Neural progenitor cell (in vitro differentiated cells): ENCODE data around the gene DYSF. TPM values are rescaled to one million over a fixed set of nuclear protein-coding genes. Genes with fewer than 3 reads are reported as not detected.

Source experiments
- DNase-seq: peaks from one replicate; pipeline ENCODE4 v3.0.0-alpha.2; 2016; ENCODE audit warnings: low spot score
- H2AFZ ChIP-seq: fragments of 200-600 bp; sonication (generic); replicated peaks from 2 replicates; pipeline ENCODE4 v1.6.1; 2016; ENCODE audit warnings: antibody characterized with exemption
- H3F3A ChIP-seq: fragments of 200-600 bp; sonication (generic); 2 replicates; pipeline ENCODE4 v1.6.1; 2016; ENCODE audit warnings: antibody characterized with exemption, low read depth
- H3K27ac ChIP-seq: fragments of 200-600 bp; sonication (generic); 2 replicates; pipeline ENCODE4 v1.5.1; 2016; ENCODE audit warnings: mild to moderate bottlenecking
- H3K27me3 ChIP-seq: fragments of 200-600 bp; sonication (generic); 2 replicates; pipeline ENCODE4 v1.6.1; 2016; ENCODE audit warnings: mild to moderate bottlenecking, moderate library complexity
- H3K36me3 ChIP-seq: fragments of 200-600 bp; sonication (generic); 2 replicates; pipeline ENCODE4 v1.5.1; 2016
- H3K4me1 ChIP-seq: fragments of 200-600 bp; sonication (generic); 2 replicates; pipeline ENCODE4 v1.6.1; 2016; ENCODE audit warnings: mixed run types
- H3K4me2 ChIP-seq: fragments of 200-600 bp; sonication (generic); 2 replicates; pipeline ENCODE4 v1.6.1; 2016
- H3K4me3 ChIP-seq: fragments of 200-600 bp; sonication (generic); 2 replicates; pipeline ENCODE4 v1.5.1; 2016
- H3K79me2 ChIP-seq: fragments of 200-600 bp; sonication (generic); 2 replicates; pipeline ENCODE4 v1.6.1; 2016; ENCODE audit warnings: low read depth
- H3K9ac ChIP-seq: fragments of 200-600 bp; sonication (generic); 2 replicates; pipeline ENCODE4 v1.6.1; 2016
- H3K9me3 ChIP-seq: fragments of 200-600 bp; sonication (generic); 2 replicates; pipeline ENCODE4 v1.5.1; 2016; ENCODE audit warnings: low read depth
- H4K20me1 ChIP-seq: fragments of 200-600 bp; sonication (generic); 2 replicates; pipeline ENCODE4 v1.6.1; 2016; ENCODE audit warnings: low read depth
- H3K27ac Mint-ChIP-seq: 3 replicates; pipeline ENCODE4 v1.8.0; 2021; ENCODE audit warnings: mixed read lengths
- H3K27me3 Mint-ChIP-seq: 2 replicates; pipeline ENCODE4 v1.8.0; 2022; ENCODE audit warnings: low read depth, mild to moderate bottlenecking, inconsistent platforms, moderate library complexity, mixed read lengths; ENCODE audit not compliant: insufficient read depth
- H3K36me3 Mint-ChIP-seq: 3 replicates; pipeline ENCODE4 v1.8.0; 2021; ENCODE audit warnings: mixed read lengths
- H3K4me1 Mint-ChIP-seq: 3 replicates; pipeline ENCODE4 v1.8.0; 2021; ENCODE audit warnings: mixed read lengths
- H3K4me3 Mint-ChIP-seq: 3 replicates; pipeline ENCODE4 v1.8.0; 2021; ENCODE audit warnings: mild to moderate bottlenecking, moderate library complexity, mixed read lengths
- H3K9me3 Mint-ChIP-seq: 3 replicates; pipeline ENCODE4 v1.8.0; 2020; ENCODE audit warnings: mixed read lengths
- EZH2 ChIP-seq: fragments of 200-600 bp; sonication (generic); IDR thresholded peaks from 2 replicates; pipeline ENCODE4 v1.6.1; 2017; ENCODE audit warnings: antibody characterized with exemption, mild to moderate bottlenecking, moderate library complexity
- EZH2phosphoT487 ChIP-seq: fragments of 200-600 bp; sonication (generic); IDR thresholded peaks from 2 replicates; pipeline ENCODE4 v1.6.1; 2017; ENCODE audit warnings: antibody characterized with exemption
- total RNA-seq: library from RNA; depleted of rRNA; stranded (reverse); fragments of >200 nt; gene quantifications from 2 replicates; pipeline ENCODE4 v1.2.3, GENCODE V29; 2015; ENCODE audit warnings: low replicate concordance
- TF ChIP-seq, protein P1 (sequence below): fragments of 200-600 bp; sonication (generic); IDR thresholded peaks from 2 replicates; pipeline ENCODE4 v1.5.1; 2017; ENCODE audit warnings: antibody characterized with exemption, mild to moderate bottlenecking

Gene DYSF
- total RNA-seq, 1 donor from 2014 or later, result 0.39 TPM

DNA sequence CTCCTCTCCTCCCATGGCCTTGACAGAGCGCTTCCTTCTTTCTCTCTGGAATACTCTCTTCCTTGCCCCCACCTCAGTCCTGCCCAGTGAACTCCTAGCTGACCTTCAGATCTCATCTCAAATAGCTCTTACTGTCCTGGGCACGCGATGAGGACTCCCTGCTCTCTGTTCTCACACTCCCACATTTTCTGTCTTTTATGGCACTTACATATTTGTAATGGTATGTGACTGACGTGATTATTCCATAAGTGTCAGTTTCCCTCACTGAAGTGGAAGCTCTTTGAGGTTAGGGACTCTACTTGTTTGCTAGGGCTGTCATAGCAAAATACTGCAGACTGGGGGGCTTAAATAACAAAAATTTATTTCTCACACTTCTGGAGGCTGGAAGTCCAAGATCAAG, 1.7 kb upstream of the DYSF start:
- Mint-ChIP-seq H3K4me3 (no peak overlapping the region), H3K9me3 (peaks cover 2% of the 10 kb centered on the region), H3K27ac (no peak overlapping the region), H3K27me3 (peaks cover 19% of the 10 kb centered on the region), H3K4me1 (peaks cover 24% of the 10 kb centered on the region), H3K36me3 (no peaks in the 10 kb centered on the region)
- Histone ChIP-seq H3K9me3 (no peaks in the 10 kb centered on the region), H3K4me2 (no peak overlapping the region), H3K79me2 (no peaks in the 10 kb centered on the region), H2AFZ (no peak overlapping the region), H3F3A (peaks cover 26% of the 10 kb centered on the region), H3K4me3 (no peak overlapping the region), H3K27ac (no peak overlapping the region), H3K9ac (no peak overlapping the region), H3K4me1 (peaks cover 30% of the 10 kb centered on the region), H4K20me1 (peaks cover 5% of the 10 kb centered on the region), H3K27me3 (peaks cover 40% of the 10 kb centered on the region), H3K36me3 (no peaks in the 10 kb centered on the region)
- DNase-seq, result no peak
- TF ChIP-seq EZH2, result no peak
- TF ChIP-seq, protein P1, sequence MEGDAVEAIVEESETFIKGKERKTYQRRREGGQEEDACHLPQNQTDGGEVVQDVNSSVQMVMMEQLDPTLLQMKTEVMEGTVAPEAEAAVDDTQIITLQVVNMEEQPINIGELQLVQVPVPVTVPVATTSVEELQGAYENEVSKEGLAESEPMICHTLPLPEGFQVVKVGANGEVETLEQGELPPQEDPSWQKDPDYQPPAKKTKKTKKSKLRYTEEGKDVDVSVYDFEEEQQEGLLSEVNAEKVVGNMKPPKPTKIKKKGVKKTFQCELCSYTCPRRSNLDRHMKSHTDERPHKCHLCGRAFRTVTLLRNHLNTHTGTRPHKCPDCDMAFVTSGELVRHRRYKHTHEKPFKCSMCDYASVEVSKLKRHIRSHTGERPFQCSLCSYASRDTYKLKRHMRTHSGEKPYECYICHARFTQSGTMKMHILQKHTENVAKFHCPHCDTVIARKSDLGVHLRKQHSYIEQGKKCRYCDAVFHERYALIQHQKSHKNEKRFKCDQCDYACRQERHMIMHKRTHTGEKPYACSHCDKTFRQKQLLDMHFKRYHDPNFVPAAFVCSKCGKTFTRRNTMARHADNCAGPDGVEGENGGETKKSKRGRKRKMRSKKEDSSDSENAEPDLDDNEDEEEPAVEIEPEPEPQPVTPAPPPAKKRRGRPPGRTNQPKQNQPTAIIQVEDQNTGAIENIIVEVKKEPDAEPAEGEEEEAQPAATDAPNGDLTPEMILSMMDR, result no peak
- TF ChIP-seq EZH2phosphoT487, result no peak

DNA sequence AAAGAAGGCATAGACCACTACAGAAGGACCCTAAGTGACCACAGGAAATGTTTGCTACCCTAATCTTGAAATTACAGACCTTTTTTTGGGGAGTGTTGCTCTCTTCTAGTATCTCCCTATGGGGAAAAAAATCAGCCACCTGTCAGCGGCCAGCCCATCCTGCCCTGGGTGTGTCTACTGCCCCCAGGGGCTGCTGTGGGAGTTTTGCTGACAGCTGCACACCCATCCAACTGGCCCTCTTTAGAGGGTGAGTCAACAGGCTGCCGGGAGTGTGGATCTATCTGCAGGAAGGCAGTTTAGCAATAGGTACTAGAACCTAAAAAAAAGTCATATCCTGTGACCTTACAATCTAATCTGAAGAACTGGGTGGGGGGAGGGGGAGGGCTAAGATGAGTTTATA, 796 bp upstream of the DYSF start:
- no peak overlapping the region for H2AFZ ChIP-seq
- H3K4me3 ChIP-seq, result no peak overlapping the region
- H3K4me1 ChIP-seq, result peaks cover 32% of the 10 kb centered on the region
- H3K27ac Mint-ChIP-seq, result no peak overlapping the region
- peaks cover 2% of the 10 kb centered on the region for H3K9me3 Mint-ChIP-seq
- H3K27me3 ChIP-seq, result peaks cover 40% of the 10 kb centered on the region
- H3K9me3 ChIP-seq, result no peaks in the 10 kb centered on the region
- no peak overlapping the region for H3K27ac ChIP-seq
- H3K4me2 ChIP-seq, result peak overlapping the region; percentile 95
- no peaks in the 10 kb centered on the region for H3K79me2 ChIP-seq
- peak; percentile 57 for DNase-seq
- H3F3A ChIP-seq, result peaks cover 26% of the 10 kb centered on the region
- peak overlapping the region; percentile 1 for H3K4me3 Mint-ChIP-seq
- no peak overlapping the region for H3K9ac ChIP-seq
- H3K27me3 Mint-ChIP-seq, result peaks cover 21% of the 10 kb centered on the region
- H3K4me1 Mint-ChIP-seq, result peaks cover 26% of the 10 kb centered on the region
- H4K20me1 ChIP-seq, result peaks cover 5% of the 10 kb centered on the region
- H3K36me3 Mint-ChIP-seq, result no peaks in the 10 kb centered on the region
- no peaks in the 10 kb centered on the region for H3K36me3 ChIP-seq
- TF ChIP-seq, protein P1, result peak; percentile 54
- TF ChIP-seq EZH2, result no peak

DNA sequence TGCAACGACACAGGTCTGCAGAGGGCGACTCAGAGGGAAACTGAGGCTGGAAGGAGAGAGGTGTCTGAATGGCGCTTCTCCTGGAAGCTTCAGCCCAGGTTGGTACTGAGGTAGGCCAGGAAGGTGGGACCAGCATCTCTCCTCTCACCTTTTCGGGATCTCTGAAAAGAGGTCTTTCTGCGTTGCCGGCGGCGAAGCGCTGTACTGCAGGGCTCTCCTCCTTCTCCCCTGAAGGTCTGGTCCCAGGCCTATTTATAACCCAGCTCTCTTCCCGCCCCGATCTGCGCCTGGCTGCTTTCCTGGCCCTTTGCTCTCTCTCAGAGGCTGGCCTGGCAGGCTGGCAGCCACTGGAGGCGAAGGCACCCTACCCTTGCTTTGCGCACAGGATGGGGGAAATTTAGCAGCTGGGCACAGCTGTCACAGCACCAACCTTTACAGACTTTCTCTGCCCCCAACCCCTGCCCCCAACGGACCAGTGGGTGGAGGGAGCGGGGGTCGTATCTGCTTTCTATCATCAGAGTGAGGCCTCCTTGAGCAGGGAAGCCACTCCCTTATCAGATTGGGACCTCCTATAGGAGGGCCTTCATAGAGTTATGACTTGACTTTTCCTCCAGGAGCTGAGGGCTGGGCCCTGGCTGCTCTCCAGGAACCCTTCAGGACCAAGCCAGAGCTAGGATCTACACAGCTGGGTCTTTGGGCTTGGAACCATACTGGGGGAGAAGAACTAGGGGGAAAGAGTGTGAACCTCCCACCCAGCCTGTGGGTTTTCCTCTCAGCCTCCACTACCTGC, 1.1 kb downstream of the DYSF start:
- H3K27me3 ChIP-seq, result peaks cover 40% of the 10 kb centered on the region
- H3K4me1 ChIP-seq, result peaks cover 32% of the 10 kb centered on the region
- no peaks in the 10 kb centered on the region for H3K79me2 ChIP-seq
- no peak overlapping the region for H3K27ac ChIP-seq
- H3K36me3 ChIP-seq, result no peaks in the 10 kb centered on the region
- H3K9me3 ChIP-seq, result no peaks in the 10 kb centered on the region
- DNase-seq, result no peak
- no peaks in the 10 kb centered on the region for H3K36me3 Mint-ChIP-seq
- H3K27ac Mint-ChIP-seq, result no peak overlapping the region
- H3K4me2 ChIP-seq, result peak overlapping the region; percentile 95
- H3K4me3 Mint-ChIP-seq, result peak overlapping the region; percentile 66
- H4K20me1 ChIP-seq, result peaks cover 5% of the 10 kb centered on the region
- H3K4me1 Mint-ChIP-seq, result peaks cover 32% of the 10 kb centered on the region
- peaks cover 23% of the 10 kb centered on the region for H3K27me3 Mint-ChIP-seq
- H3K9ac ChIP-seq, result no peak overlapping the region
- H3K9me3 Mint-ChIP-seq, result peaks cover 2% of the 10 kb centered on the region
- peak; percentile 3 for TF ChIP-seq EZH2phosphoT487
- TF ChIP-seq, protein P1, result no peak
- peaks cover 26% of the 10 kb centered on the region for H3F3A ChIP-seq
- peak overlapping the region; percentile 51 for H3K4me3 ChIP-seq
- peak overlapping the region; percentile 89 for H2AFZ ChIP-seq
